CD4-positive, alpha-beta T cell (primary cell): Measurements from ENCODE around the gene REX1BD. TPM values are rescaled to one million over a fixed set of nuclear protein-coding genes. Genes with fewer than 3 reads are reported as not detected.
A peak's percentile ranks its signal among the peaks of the same experiment; 100 is the strongest.

Experiments used
- ATAC-seq: fragments of 200-7000 bp; cut with Tn5 transposase; one replicate; pipeline ENCODE4 v1.10.0; 2022; ENCODE audit warnings: mild to moderate bottlenecking; ENCODE audit not compliant: poor library complexity
- CTCF ChIA-PET: fragments of 350-600 bp; sonication (Branson Sonifier 250); formaldehyde crosslinking; loops from one replicate; lab custom pipeline; 2021; ENCODE audit warnings: antibody characterized with exemption, inconsistent platforms; lab: Charles Lee
- POLR2A ChIA-PET: fragments of 350-600 bp; sonication (Branson Sonifier 250); formaldehyde crosslinking; loops from one replicate; lab custom pipeline; 2021; ENCODE audit warnings: antibody characterized with exemption, inconsistent platforms; lab: Charles Lee
- DNase-seq, 14 experiments: peaks; one replicate each; pipeline ENCODE4 v3.0.0-alpha.2; 2013 to 2020; ENCODE audit warnings: mixed read lengths in 2 of 14
- H3K27ac ChIP-seq, 2 donors: one replicate each; pipeline versions ENCODE4 v1.5.1 to v1.7.0; 2013; ENCODE audit warnings: low read length in 2 of 2, low read depth in 1 of 2, mild to moderate bottlenecking in 1 of 2
- H3K27me3 ChIP-seq, 2 experiments: 1 replicate in 1 of 2; 2 replicates in 1 of 2; pipeline versions ENCODE4 v1.6.1 to v1.7.0; 2013; ENCODE audit warnings: low read length in 2 of 2, control low read depth in 1 of 2, mild to moderate bottlenecking in 1 of 2, moderate library complexity in 1 of 2; ENCODE audit not compliant: insufficient read depth in 2 of 2, control insufficient read depth in 1 of 2
- H3K36me3 ChIP-seq: one replicate; pipeline ENCODE4 v1.6.1; 2013; ENCODE audit warnings: low read length, control low read depth; ENCODE audit not compliant: insufficient read depth
- H3K4me1 ChIP-seq: one replicate; pipeline ENCODE4 v1.6.1; 2013; ENCODE audit warnings: low read length, control low read depth; ENCODE audit not compliant: insufficient read depth
- H3K4me3 ChIP-seq: one replicate; pipeline ENCODE4 v1.5.1; 2013; ENCODE audit warnings: mild to moderate bottlenecking, low read length, moderate library complexity
- H3K9me3 ChIP-seq, 2 experiments: 1 replicate in 1 of 2; 2 replicates in 1 of 2; pipeline versions ENCODE4 v1.6.1 to v1.7.0; 2013; ENCODE audit warnings: low read length in 2 of 2, mild to moderate bottlenecking in 2 of 2, control low read depth in 1 of 2, moderate library complexity in 1 of 2; ENCODE audit not compliant: control insufficient read depth in 1 of 2, insufficient read depth in 1 of 2
- H3K27ac Mint-ChIP-seq: one replicate; pipeline ENCODE4 v1.8.0; 2020; ENCODE audit warnings: mixed read lengths
- H3K27me3 Mint-ChIP-seq: one replicate; pipeline ENCODE4 v1.8.0; 2021; ENCODE audit warnings: mixed read lengths
- H3K36me3 Mint-ChIP-seq: one replicate; pipeline ENCODE4 v1.8.0; 2021; ENCODE audit warnings: low read depth, mixed read lengths
- H3K4me1 Mint-ChIP-seq: one replicate; pipeline ENCODE4 v1.8.0; 2021; ENCODE audit warnings: low read depth, mixed read lengths
- H3K4me3 Mint-ChIP-seq: one replicate; pipeline ENCODE4 v1.8.0; 2020; ENCODE audit warnings: mild to moderate bottlenecking, mixed read lengths
- H3K9me3 Mint-ChIP-seq: one replicate; pipeline ENCODE4 v1.8.0; 2020; ENCODE audit warnings: mixed read lengths
- CTCF ChIP-seq: fragments of 200-600 bp; IDR thresholded peaks from one replicate; pipeline ENCODE4 v1.8.0; 2022; ENCODE audit warnings: antibody characterized with exemption, mild to moderate bottlenecking
- intact Hi-C, 2 experiments: fragments of 100-400 bp; cut with DNase I in 1 of 2; cut with micrococcal nuclease in 1 of 2; formaldehyde crosslinking; loops; one replicate each; pipeline versions ENCODE4 v1.15.1 to v1.9.0; 2023 to 2025; cut with DNase I, micrococcal nuclease
- total RNA-seq, 174 experiments: library from RNA in 2 of 174; stranded (reverse) in 2 of 174; gene quantifications; one replicate each; pipeline ENCODE4 v1.2.3 and lab custom pipeline; 2021 to 2026

REX1BD gene
- total RNA-seq, 2 experiments from 2014 or later, result 88.4 to 88.9 TPM

GRCh38 chr19:18637673-18638630 lies 49.4 kb downstream of the REX1BD start:
- H3K36me3 ChIP-seq, result no peaks in the 10 kb centered on the region
- Mint-ChIP-seq H3K27me3 (no peaks in the 10 kb centered on the region), H3K4me1 (peaks cover 35% of the 10 kb centered on the region), H3K36me3 (no peaks in the 10 kb centered on the region), H3K4me3 (peak overlapping the region; percentile 91), H3K9me3 (no peaks in the 10 kb centered on the region), H3K27ac (peak overlapping the region; percentile 83)
- peaks cover 34% of the 10 kb centered on the region for H3K4me1 ChIP-seq
- TF ChIP-seq CTCF, result no peak
- CTCF ChIA-PET, result no interaction called here
- DNase-seq (peak in 1 of 14 experiments; percentile 24), ATAC-seq (no peak)
- no peaks in the 10 kb centered on the region for H3K9me3 ChIP-seq
- no peaks in the 10 kb centered on the region for H3K27me3 ChIP-seq
- POLR2A ChIA-PET, result interaction anchor here (1.0 kb wide), 1 partner anchor 49 kb away, joined by 4 read pairs; the partner anchor contains the start of gene REX1BD
- H3K4me3 ChIP-seq, result peak overlapping the region; percentile 81
- intact Hi-C loops, result loop anchor here (1.0 to 5.0 kb wide), 6 partner anchors 43 to 499 kb away; partner anchors contain the start of genes REX1BD (in 1 of the 2), TMEM161A (in 1 of the 2), UBA52 (in 1 of the 2) and UPF1 (in 1 of the 2)
- H3K27ac ChIP-seq, result peak overlapping the region; percentile 72 to 84

- peaks cover 35% of the 10 kb centered on the region for H3K4me1 ChIP-seq
- no peaks in the 10 kb centered on the region for H3K27me3 Mint-ChIP-seq
- H3K36me3 ChIP-seq, result no peaks in the 10 kb centered on the region
- H3K27ac ChIP-seq, result no peak overlapping the region
- H3K27me3 ChIP-seq, result no peaks in the 10 kb centered on the region
- DNase-seq (no peak), ATAC-seq (no peak)
- no peaks in the 10 kb centered on the region for H3K36me3 Mint-ChIP-seq
- peak overlapping the region; percentile 17 for H3K4me3 Mint-ChIP-seq
- no peaks in the 10 kb centered on the region for H3K9me3 ChIP-seq
- H3K27ac Mint-ChIP-seq, result no peak overlapping the region
- no peak for TF ChIP-seq CTCF
- H3K4me1 Mint-ChIP-seq, result peaks cover 42% of the 10 kb centered on the region
- no peak overlapping the region for H3K4me3 ChIP-seq
- intact Hi-C loops, result loop anchor here in 1 of 2 experiments (5.0 kb wide), 3 partner anchors 63 to 498 kb away; partner anchors contain the start of genes TMEM161A and UPF1
- no peaks in the 10 kb centered on the region for H3K9me3 Mint-ChIP-seq
- POLR2A ChIA-PET, result interaction anchor here (0.9 kb wide), 1 partner anchor 95 kb away, joined by 3 read pairs; no protein-coding TSS in a partner anchor
- CTCF ChIA-PET, result interaction anchor here (0.8 kb wide), 1 partner anchor 189 kb away, joined by 4 read pairs; no protein-coding TSS in a partner anchor
These were observed 51.2 kb downstream of the REX1BD start for GRCh38 chr19:18639706-18640243.

Other genes starting within 250 kb of the REX1BD start
- gene PGPEP1, start 248.2 kb upstream of the REX1BD start, total RNA-seq, result 10 to 100 TPM; 24.4 to 25.9 TPM
- gene GDF15, start 202.6 kb upstream of the REX1BD start, total RNA-seq, result not detected
- gene LRRC25, start 191.2 kb upstream of the REX1BD start, total RNA-seq, result under 1 TPM; 0.82 to 0.92 TPM
- 10 to 100 TPM; 44.0 to 50.9 TPM for gene SSBP4, start 169.4 kb upstream of the REX1BD start, total RNA-seq
- 10 to 100 TPM; 34.1 to 41.3 TPM for gene ISYNA1, start 150.7 kb upstream of the REX1BD start, total RNA-seq
- gene ELL, start 66.7 kb upstream of the REX1BD start, total RNA-seq, result 10 to 100 TPM; 46.2 to 46.8 TPM
- gene FKBP8, start 45.2 kb upstream of the REX1BD start, total RNA-seq, result 100 to 1,000 TPM; 147 to 152 TPM
- gene KXD1, start 30.9 kb upstream of the REX1BD start, total RNA-seq, result 10 to 100 TPM; 64.2 to 66.9 TPM
- 1,000 to 10,000 TPM; 2,255 to 2,378 TPM for gene UBA52, start 16.9 kb upstream of the REX1BD start, total RNA-seq
- not detected for gene CRLF1, start 18.0 kb downstream of the REX1BD start, total RNA-seq
- gene TMEM59L, start 24.1 kb downstream of the REX1BD start, total RNA-seq, result under 1 TPM; 0.25 to 0.27 TPM
- 10 to 100 TPM; 13.7 to 19.0 TPM for gene KLHL26, start 48.2 kb downstream of the REX1BD start, total RNA-seq
- 10 to 100 TPM; 11.8 to 12.2 TPM for gene CRTC1, start 94.9 kb downstream of the REX1BD start, total RNA-seq
- not detected for gene COMP, start 202.5 kb downstream of the REX1BD start, total RNA-seq
- gene UPF1, start 243.2 kb downstream of the REX1BD start, total RNA-seq, result 100 to 1,000 TPM; 146 to 150 TPM